GM18526 (cell line): ENCODE measurements around the gene CR1L.

ENCODE experiments used
- POLR2A ChIP-seq: IDR thresholded peaks from 3 replicates; pipeline ENCODE4 v1.6.1; 2011; ENCODE audit not compliant: insufficient read length; ENCODE audit errors: extremely low read depth

The CR1L gene

GRCh38 chr1:207647671-207648333 is 2.9 kb downstream of the CR1L start:
- TF ChIP-seq POLR2A, result no peak

DNA sequence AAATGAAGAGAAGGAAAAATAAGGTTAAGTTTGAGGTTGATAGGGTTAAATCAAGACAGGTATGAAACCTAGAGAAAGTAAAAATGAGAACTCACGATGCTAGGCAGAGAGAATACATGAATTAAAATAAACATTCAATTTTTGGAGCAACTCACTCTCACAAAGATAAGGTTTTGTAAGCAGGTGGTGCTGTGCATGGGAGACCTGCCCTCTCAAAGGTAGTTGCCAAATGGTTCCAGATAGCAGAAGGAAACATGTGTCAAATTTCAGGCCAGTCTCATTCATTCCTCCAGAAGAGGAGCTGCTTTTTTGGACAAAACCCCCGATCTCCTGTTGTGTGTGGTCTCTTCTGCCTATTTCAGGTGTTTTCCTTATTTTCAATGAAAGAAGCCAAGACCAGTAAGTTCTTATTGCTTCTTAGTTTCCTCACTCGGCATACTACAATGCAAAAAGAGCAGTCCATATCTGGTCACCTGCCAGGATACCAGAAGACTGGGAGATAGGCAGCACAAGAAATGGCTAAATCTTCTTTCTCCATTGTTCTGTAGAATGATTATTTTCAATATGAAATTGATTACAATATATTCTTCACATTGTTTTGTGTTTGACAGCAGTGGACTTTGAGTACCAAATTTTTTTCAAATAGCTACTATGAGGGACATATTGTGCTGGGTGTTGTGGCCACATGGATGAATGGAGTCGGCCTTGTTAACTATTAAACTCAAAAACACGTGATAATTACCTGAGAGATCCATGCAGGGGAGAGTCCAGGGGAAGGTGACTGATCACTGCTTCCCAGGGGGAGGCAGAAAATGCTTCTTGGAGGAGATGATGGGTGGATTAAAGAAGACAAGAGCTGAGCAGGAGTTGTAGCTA is 3.6 kb downstream of the CR1L start:
- TF ChIP-seq POLR2A, result no peak

DNA sequence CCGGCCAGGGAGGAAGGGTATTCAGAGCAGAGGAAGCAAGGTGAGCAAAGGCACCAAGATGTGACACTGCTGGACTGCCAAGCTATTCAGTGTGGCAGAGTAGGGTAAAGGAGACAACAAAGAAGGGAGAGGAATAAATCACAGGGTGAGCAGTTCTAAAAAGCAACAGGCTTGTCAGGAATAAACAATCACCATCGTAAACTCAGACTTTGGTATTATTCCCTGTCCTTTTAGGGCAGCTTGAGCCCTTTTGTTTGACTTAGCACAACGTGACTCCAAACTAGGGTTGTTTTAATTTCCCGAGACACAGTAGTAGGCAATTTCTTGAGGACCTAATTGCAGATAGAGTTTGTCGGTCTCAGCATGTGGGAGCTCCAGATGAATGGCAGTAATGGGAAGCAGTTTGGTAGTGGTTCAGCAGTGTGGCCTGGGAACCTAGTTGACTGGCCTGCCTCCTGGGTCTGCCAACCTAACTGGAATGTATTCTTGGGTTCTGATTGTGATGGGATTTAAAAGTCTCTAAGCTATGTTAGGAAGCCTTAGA is 4.3 kb downstream of the CR1L start:
- no peak for TF ChIP-seq POLR2A

DNA sequence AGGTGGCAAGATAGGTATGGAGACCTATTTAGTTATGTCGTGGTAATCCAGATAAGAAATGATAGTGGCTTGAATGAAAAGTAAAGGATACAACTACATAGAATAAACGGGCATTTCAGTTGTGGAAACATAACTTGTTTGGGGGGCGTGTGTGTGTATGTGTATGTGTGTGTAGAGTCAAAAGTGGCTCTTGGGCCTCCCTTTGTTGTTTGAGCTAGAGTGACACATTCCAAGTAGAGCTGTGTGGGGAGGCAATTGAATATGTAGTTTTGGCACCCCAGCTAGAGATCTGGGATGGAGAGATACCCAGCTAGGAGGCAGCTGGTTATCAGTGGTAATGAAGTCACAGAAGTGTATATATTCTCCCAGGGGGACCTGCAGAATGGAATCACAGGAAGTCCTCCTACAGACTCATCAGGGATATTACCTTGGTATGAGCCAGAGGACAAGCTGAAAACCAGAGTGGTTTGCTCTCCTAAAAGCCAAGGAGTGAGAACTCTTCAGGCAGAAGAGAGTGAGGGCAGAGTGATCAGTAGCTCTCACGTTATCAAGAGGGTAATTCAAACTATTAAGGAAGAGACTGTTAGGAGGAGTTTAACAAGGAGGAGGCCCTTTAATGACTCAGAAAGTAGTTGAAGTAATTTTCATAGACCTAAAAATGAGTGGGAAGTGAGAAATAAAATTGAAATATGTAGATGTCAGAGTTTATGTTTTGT is 5.1 kb downstream of the CR1L start:
- TF ChIP-seq POLR2A, result no peak

GRCh38 chr1:207651583-207651982 is 6.7 kb downstream of the CR1L start:
- TF ChIP-seq POLR2A, result no peak

GRCh38 chr1:207654320-207654719 is 9.4 kb downstream of the CR1L start:
- no peak for TF ChIP-seq POLR2A

- TF ChIP-seq POLR2A, result no peak
Observed at GRCh38 chr1:207658408-207658807, 13.5 kb downstream of the CR1L start.

DNA sequence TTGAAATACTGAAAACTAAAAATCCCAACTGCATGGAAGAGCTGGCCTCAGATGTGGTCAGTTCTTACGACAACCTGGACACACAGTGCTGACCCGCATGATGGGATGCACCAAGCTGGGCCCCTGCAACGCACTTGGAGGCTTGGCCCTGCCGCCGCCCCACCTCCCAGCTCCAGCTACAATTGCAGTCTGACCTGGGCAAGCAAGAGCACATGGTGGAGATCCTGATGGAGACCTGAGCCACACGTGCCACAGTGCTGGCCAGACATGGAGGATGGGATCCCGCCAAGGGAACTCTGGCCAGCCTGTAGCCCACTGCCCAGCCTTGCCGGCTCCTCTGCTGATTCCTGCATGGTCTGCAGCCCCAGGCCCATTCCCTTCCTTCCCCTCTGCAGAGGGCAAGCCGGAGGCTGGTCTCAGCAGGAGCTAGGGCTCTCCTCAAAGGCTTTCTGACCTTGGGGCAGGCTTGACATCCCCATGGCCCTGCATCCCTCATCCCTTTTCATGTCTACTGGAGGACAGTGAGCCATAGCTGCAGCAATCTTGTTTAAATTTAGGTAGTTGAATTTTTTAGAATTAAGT is 14.1 kb downstream of the CR1L start:
- no peak for TF ChIP-seq POLR2A

GRCh38 chr1:207659545-207660153 is 14.7 kb downstream of the CR1L start:
- TF ChIP-seq POLR2A, result no peak

GRCh38 chr1:207666342-207666741 is 21.4 kb downstream of the CR1L start:
- TF ChIP-seq POLR2A, result no peak

DNA sequence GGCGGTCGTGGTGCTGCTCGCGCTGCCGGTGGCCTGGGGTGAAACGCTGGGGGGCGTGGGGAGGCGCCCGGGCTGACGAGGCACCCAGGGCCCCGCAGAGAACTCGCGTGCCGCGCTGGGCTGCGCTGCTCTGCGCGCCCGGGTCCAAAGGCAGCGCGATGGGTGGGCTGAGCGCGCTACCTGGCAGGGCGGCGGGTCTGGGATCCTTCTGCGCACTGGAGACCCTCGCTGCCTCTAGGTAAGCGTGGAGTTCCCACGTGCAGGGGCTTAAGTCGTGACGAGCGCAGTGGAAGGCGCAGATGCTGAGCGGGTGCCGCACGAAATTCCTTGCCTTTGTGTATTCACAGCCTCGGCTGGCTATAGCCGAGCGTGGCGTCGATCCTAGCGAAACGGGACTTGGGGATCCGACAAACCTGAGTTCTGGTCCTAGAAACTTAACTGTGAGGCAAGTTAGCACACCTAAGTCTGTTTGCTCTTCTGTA is 24.6 kb downstream of the CR1L start:
- TF ChIP-seq POLR2A, result no peak

DNA sequence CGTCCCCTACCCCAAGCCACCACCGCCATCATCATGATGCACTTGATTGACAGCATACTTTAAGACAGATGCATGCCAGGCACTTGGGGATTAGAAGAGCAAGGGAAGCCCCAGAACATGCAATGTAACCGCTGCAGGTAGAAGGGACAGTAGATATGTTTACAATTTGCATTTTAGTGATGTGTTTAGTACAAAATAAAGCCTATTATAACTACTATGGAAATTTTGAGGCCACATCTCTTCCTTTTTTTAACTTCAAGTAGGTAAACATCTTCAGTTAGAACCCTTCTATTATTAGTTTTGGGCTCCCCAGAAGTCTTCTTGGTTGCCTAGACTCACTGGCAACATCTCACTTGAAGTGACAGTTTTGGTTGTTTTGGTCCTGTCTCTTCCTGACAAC is 25.3 kb downstream of the CR1L start:
- TF ChIP-seq POLR2A, result no peak

DNA sequence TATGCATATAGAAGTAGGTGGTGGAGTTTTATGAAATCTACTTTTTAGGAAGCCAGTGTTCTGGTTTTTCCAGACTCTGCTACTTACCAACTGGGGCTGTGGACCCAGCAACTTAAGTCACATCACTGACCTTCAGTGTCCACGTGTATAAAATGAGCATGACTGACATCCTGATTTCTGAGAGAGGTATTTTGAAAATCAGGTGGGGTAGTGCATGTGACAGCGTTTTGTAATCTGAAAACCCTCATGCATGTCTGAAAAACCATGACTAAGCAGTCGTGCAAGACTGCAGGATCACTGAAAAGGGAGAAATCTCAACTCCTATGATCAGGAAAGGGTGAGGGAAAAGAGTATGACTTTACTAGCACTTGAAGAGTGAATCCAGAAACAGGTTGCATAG is 26.1 kb downstream of the CR1L start:
- no peak for TF ChIP-seq POLR2A

DNA sequence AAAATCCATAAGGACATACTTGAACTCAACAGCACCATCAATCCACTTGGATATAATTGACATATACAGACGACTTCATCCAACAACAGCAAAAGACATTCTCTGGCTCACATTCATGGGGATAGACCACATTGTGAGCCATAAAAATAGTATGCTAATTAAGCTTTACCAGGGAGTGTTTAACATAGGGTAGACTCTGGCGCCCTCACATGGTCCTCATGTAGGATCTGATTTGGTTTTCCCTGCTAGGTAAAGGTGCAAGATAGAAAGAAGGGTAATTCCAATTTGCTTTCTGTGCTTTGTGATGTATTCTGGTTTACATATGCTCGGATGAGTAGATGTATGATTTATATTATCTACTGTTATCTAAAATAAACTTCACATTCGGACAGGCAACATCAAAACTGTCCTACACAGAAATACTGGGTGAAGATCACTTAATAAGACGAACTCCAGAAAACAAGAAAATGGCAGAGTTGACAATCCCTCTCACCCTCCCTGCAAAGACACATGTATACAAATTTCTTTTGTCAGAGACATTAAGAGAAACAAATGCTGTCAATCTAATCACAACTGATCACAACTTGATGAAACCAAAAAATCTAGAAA is 27.7 kb downstream of the CR1L start:
- no peak for TF ChIP-seq POLR2A
